K562 (cell line): Measurements from ENCODE around the gene ZNF473. TPM values are rescaled to one million over a fixed set of nuclear protein-coding genes. Genes with fewer than 3 reads are reported as not detected.

Source experiments
- ATAC-seq: fragments of 200-7000 bp; cut with Tn5 transposase; 3 replicates; pipeline ENCODE4 v1.9.1; 2020; ENCODE audit warnings: moderate library complexity
- BruUV-seq: library from RNA; stranded (reverse); fragments of 400-500 nt; replicated peaks from 2 replicates; lab custom pipeline; 2021; lab: Mats Ljungman, UMichigan
- CTCF ChIA-PET: fragments of 300-600 bp; formaldehyde crosslinking; extraction: SDS; loops from one replicate; lab custom pipeline; 2021; ENCODE audit warnings: low intra/inter-chr PET ratio; lab: Yijun Ruan, JAX
- POLR2A ChIA-PET: fragments of 300-600, 350-650 bp; sonication (Branson Sonifier 250); formaldehyde crosslinking; extraction: SDS; loops from one replicate; lab custom pipeline; 2021; ENCODE audit warnings: antibody characterized with exemption, inconsistent platforms; lab: Yijun Ruan, JAX
- DNase-seq, 4 experiments: peaks; one replicate each; pipeline versions ENCODE4 v3.0.0 to v3.0.0-alpha.2; 2011 to 2018; ENCODE audit warnings: low spot score in 3 of 4, mixed read lengths in 3 of 4; ENCODE audit errors: extremely low read depth in 1 of 4
- FAIRE-seq: peaks from 2 replicates; lab custom pipeline; 2011; peaks lifted over from hg19 to GRCh38; lab: Jason Lieb, UNC
- H2AFZ ChIP-seq: 2 replicates; pipeline ENCODE4 v1.6.0; 2011; ENCODE audit warnings: low read depth, low read length, control low read depth, inconsistent platforms
- H3K27ac ChIP-seq: fragments of 200-600 bp; 3 replicates; pipeline ENCODE4 v1.8.0; 2011; ENCODE audit warnings: low read depth, mild to moderate bottlenecking, control low read depth, inconsistent platforms, low read length, moderate library complexity, mixed read lengths; ENCODE audit errors: extremely low read depth
- H3K27me3 ChIP-seq, 2 experiments: fragments of 300-600 bp in 1 of 2; 2 replicates in 1 of 2; 3 replicates in 1 of 2; pipeline versions ENCODE4 v1.6.0 to v1.8.0; 2011; ENCODE audit warnings: inconsistent platforms in 2 of 2, low read length in 2 of 2, mild to moderate bottlenecking in 1 of 2, mixed read lengths in 1 of 2, moderate library complexity in 1 of 2; ENCODE audit not compliant: control insufficient read depth in 2 of 2, insufficient read depth in 2 of 2
- H3K36me3 ChIP-seq: fragments of 300-600 bp; 3 replicates; pipeline ENCODE4 v1.8.0; 2011; ENCODE audit warnings: mild to moderate bottlenecking, low read length, inconsistent platforms; ENCODE audit not compliant: control insufficient read depth, insufficient read depth
- H3K4me1 ChIP-seq, 2 experiments: fragments of 200-600 bp in 1 of 2; replicated peaks in 1 of 2; 2 replicates in 1 of 2; 3 replicates in 1 of 2; pipeline versions ENCODE4 v1.5.1 to v1.8.0; 2011; ENCODE audit warnings: inconsistent platforms in 2 of 2, low read length in 2 of 2, mild to moderate bottlenecking in 1 of 2, mixed read lengths in 1 of 2, moderate library complexity in 1 of 2; ENCODE audit not compliant: control insufficient read depth in 2 of 2, insufficient read depth in 2 of 2
- H3K4me2 ChIP-seq: 2 replicates; pipeline ENCODE4 v1.6.1; 2011; ENCODE audit warnings: low read length, control low read depth, inconsistent platforms, mixed read lengths; ENCODE audit not compliant: insufficient read depth
- H3K4me3 ChIP-seq: fragments of 200-600 bp; sonication (generic), shearing (Covaris generic); 2 replicates; pipeline ENCODE4 v1.5.1; 2016; ENCODE audit warnings: control low read depth, inconsistent platforms
- H3K79me2 ChIP-seq: fragments of 200-600 bp; 3 replicates; pipeline ENCODE4 v1.8.0; 2011; ENCODE audit warnings: low read length, inconsistent platforms; ENCODE audit not compliant: control insufficient read depth, insufficient read depth
- H3K9ac ChIP-seq, 2 experiments: 2 replicates each; pipeline versions ENCODE4 v1.6.0 to v1.6.1; 2011; ENCODE audit warnings: low read depth in 2 of 2, low read length in 2 of 2, control low read depth in 1 of 2, inconsistent platforms in 1 of 2, mild to moderate bottlenecking in 1 of 2, mixed read lengths in 1 of 2; ENCODE audit not compliant: insufficient read depth in 1 of 2
- H3K9me1 ChIP-seq: one replicate; pipeline ENCODE4 v1.6.0; 2011; ENCODE audit warnings: inconsistent platforms, mild to moderate bottlenecking, low read length, moderate library complexity; ENCODE audit not compliant: control insufficient read depth, insufficient read depth
- H3K9me3 ChIP-seq: replicated peaks from 2 replicates; pipeline ENCODE4 v1.5.1; 2011; ENCODE audit warnings: low read depth, low read length, inconsistent platforms; ENCODE audit not compliant: control insufficient read depth, insufficient read depth
- H4K20me1 ChIP-seq: replicated peaks from 2 replicates; pipeline ENCODE4 v1.6.1; 2011; ENCODE audit warnings: low read length, inconsistent platforms, mixed read lengths; ENCODE audit not compliant: control insufficient read depth, insufficient read depth
- SMC3 ChIP-seq: conservative IDR thresholded peaks from 2 replicates; pipeline ENCODE4 v1.6.1; 2011; ENCODE audit warnings: low read depth, low read length, improper control_type of control experiment; ENCODE audit not compliant: insufficient read depth
- ZNF197 ChIP-seq: fragments of 200-800 bp; sonication (Bioruptor generic); IDR thresholded peaks from 2 replicates; pipeline ENCODE4 v1.6.1; 2016; ENCODE audit warnings: low read depth, missing genetic modification characterization, missing compliant biosample characterization
- ZNF707 ChIP-seq: fragments of 250-450 bp; sonication (Bioruptor Pico); conservative IDR thresholded peaks from 2 replicates; pipeline ENCODE4 v1.8.0; 2022; ENCODE audit warnings: inconsistent platforms, mild to moderate bottlenecking, moderate library complexity
- WGBS: fragments of 100-300 bp; shearing (Covaris generic); methylation state at CpG from one replicate; pipeline ENCODE4 v1.1.6; 2016; ENCODE audit warnings: low coverage, mixed read lengths; ENCODE audit not compliant: insufficient coverage; ENCODE audit errors: missing lambda C conversion rate; 5-methylcytosine and 5-hydroxymethylcytosine counted together
- in situ Hi-C: fragments of 300-500 bp; cut with MboI; formaldehyde crosslinking; loops from 4 replicates; pipeline ENCODE4 v1.15.0; 2018; ENCODE audit warnings: inconsistent platforms, mixed read lengths
- intact Hi-C: fragments of 100-400 bp; cut with micrococcal nuclease; formaldehyde crosslinking; loops from 2 replicates; pipeline ENCODE4 v1.14.2; 2022
- polyA plus RNA-seq, 8 experiments: library from polyadenylated mRNA; depleted of rRNA in 4 of 8; stranded (reverse) in 5 of 8; unstranded in 3 of 8; fragments of >200 nt; fragmentation: Nextera tagmentation in 2 of 8; fragmentation: Illumina TruSeq in 1 of 8; extraction: Ambion mirVana in 2 of 8; extraction: Trizol in 1 of 8; gene quantifications; 2 replicates each; pipeline versions ENCODE4 v1.2.1 to v1.2.3, GENCODE V29; 2011 to 2014; ENCODE audit warnings: inconsistent platforms in 1 of 8, missing spikeins in 1 of 8
- total RNA-seq, 7 experiments: library from RNA; depleted of rRNA in 6 of 7; stranded (reverse); fragments of >200 nt in 6 of 7; fragmentation: Illumina TruSeq in 2 of 7; extraction: Trizol in 2 of 7; gene quantifications; 2 replicates each; pipeline versions ENCODE4 v1.2.1 to v1.2.3, GENCODE V29; 2011 to 2021; ENCODE audit warnings: low replicate concordance in 1 of 7
- TF ChIP-seq, protein P1 (sequence below), 2 experiments: fragments of 450-650 bp; IDR thresholded peaks; 2 replicates each; pipeline ENCODE4 v1.6.1; 2016; ENCODE audit warnings: mild to moderate bottlenecking in 2 of 2, borderline replicate concordance in 1 of 2, low read depth in 1 of 2, moderate library complexity in 1 of 2

ZNF473 gene
- total and polyA plus RNA-seq, 9 of the 15 experiments (the other 6 are each of a cell fraction or from before 2014, with no cell fraction given): 8.2 to 34.0 (median 28.5) TPM

DNA sequence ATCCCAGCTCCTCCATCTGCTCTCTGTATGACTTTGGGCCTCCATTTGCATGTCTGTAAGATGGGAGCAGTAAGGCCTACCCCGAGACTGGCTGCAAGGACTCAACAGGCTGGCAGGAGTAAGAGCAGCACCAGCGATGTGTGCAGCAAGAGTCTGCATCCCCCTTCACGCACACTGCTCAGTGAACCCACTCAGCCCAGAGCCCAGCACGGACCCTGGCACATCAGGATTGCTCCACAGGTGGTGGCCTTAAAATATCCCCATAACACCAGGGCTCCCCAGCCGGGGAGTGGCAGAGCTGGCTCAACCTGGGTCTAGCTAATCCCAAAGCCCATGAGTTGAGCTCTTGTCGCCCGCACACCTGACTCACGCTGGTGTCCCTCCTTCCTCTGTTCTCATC, 24.0 kb upstream of the ZNF473 start:
- no peak overlapping the region for H3K4me2 ChIP-seq
- BruUV-seq: no TSS peak
- TF ChIP-seq ZNF197 (CRISPR knock-in tag) (no peak), SMC3 (no peak), ZNF707 (CRISPR knock-in tag) (no peak)
- TF ChIP-seq, protein P1, sequence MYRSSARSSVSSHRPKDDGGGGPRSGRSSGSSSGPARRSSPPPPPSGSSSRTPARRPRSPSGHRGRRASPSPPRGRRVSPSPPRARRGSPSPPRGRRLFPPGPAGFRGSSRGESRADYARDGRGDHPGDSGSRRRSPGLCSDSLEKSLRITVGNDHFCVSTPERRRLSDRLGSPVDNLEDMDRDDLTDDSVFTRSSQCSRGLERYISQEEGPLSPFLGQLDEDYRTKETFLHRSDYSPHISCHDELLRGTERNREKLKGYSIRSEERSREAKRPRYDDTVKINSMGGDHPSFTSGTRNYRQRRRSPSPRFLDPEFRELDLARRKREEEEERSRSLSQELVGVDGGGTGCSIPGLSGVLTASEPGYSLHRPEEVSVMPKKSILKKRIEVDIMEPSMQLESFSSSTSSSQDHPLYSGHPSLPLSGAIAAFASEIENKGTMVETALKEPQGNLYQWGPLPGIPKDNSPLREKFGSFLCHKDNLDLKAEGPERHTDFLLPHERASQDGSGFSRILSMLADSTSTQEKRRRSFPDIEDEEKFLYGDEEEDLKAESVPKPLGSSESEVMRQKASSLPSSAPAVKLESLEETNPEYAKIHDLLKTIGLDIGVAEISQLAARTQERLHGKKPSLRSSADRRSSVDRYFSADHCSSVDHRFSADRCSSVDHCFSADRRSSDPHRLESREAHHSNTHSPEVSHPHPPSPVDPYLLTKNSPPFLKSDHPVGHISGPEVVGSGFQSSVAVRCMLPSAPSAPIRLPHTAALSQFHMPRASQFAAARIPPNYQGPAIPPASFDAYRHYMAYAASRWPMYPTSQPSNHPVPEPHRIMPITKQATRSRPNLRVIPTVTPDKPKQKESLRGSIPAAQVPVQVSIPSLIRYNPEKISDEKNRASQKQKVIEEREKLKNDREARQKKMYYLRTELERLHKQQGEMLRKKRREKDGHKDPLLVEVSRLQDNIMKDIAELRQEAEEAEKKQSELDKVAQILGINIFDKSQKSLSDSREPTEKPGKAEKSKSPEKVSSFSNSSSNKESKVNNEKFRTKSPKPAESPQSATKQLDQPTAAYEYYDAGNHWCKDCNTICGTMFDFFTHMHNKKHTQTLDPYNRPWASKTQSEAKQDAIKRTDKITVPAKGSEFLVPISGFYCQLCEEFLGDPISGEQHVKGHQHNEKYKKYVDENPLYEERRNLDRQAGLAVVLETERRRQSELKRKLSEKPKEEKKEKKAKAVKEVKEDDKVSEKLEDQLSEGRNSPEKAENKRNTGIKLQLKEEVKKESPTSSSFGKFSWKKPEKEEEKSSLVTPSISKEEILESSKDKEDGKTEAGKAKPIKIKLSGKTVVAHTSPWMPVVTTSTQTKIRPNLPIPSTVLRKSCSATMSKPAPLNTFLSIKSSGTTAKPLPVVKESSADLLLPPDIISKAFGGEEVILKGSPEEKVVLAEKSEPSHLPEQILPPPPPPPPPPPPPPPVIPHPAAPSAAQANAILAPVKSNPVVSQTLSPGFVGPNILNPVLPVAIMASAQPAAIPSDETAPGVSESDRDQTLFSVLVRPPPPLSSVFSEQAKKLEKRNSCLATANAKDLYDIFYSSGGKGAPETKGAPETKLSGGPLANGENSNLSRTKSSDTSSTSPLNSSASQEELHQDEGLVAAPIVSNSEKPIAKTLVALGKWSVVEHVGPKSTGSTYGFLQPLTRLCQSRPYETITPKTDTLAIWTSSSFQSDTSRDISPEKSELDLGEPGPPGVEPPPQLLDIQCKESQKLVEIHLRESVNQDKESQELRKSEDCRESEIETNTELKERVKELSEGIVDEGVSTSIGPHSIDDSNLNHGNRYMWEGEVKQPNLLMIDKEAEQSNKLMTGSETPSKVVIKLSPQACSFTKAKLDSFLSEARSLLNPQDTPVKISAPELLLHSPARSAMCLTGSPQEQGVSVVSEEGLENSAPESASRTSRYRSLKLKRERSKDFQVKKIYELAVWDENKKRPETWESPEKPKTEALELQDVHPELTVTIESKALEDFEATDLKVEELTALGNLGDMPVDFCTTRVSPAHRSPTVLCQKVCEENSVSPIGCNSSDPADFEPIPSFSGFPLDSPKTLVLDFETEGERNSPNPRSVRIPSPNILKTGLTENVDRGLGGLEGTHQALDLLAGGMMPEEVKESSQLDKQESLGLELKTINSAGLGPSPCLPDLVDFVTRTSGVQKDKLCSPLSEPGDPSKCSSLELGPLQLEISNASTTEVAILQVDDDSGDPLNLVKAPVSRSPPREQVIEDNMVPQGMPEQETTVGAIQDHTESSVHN (IDR thresholded peaks at IDR 0.05; ENCODE audit: borderline replicate concordance in 1 of 2, low read depth in 1 of 2): no peak
- H3K27ac ChIP-seq: no peak overlapping the region
- peaks cover 77% of the 10 kb centered on the region; the same call in 2 of the 3 replicates for H3K36me3 ChIP-seq
- in situ Hi-C loops: no loop called here
- H3K9me3 ChIP-seq: no peaks in the 10 kb centered on the region
- no peak overlapping the region for H2AFZ ChIP-seq
- H4K20me1 ChIP-seq: no peaks in the 10 kb centered on the region
- H3K9me1 ChIP-seq: peaks cover 9% of the 10 kb centered on the region
- no peaks in the 10 kb centered on the region; the same call in 2 of the 3 replicates for H3K79me2 ChIP-seq
- no peak overlapping the region for H3K4me3 ChIP-seq
- H3K4me1 ChIP-seq: peaks cover 8 to 17% of the 10 kb centered on the region in 2 experiments
- FAIRE-seq (no peak), ATAC-seq (no peak), DNase-seq (no peak)
- ChIA-PET POLR2A (interaction anchor here (0.6 to 2.3 kb wide), 4 partner anchors 9 to 439 kb away, joined by 3 to 10 read pairs (median 4); no protein-coding TSS in a partner anchor), CTCF (no interaction called here)
- H3K9ac ChIP-seq: peak overlapping the region in 1 of 2 experiments; percentile 53; a peak in 2 of 4 replicates
- intact Hi-C loops: no loop called here
- 86% methylated on average over 8 of the region's 8 CpGs for WGBS
- no peaks in the 10 kb centered on the region for H3K27me3 ChIP-seq
